HG03108 (cell line): Measurements from ENCODE around the gene TSHZ2.
"Not testable (repeated sequence)": the region's sequence is repeated elsewhere in the genome, so short reads cannot be mapped to it uniquely, and the experiment has no call there.

Experiments
- ATAC-seq: cut with Tn5 transposase; IDR thresholded peaks from one replicate; pipeline ENCODE4 v1.9.1; 2021; ENCODE audit warnings: moderate library complexity; ENCODE audit not compliant: unreplicated experiment

The TSHZ2 gene

DNA sequence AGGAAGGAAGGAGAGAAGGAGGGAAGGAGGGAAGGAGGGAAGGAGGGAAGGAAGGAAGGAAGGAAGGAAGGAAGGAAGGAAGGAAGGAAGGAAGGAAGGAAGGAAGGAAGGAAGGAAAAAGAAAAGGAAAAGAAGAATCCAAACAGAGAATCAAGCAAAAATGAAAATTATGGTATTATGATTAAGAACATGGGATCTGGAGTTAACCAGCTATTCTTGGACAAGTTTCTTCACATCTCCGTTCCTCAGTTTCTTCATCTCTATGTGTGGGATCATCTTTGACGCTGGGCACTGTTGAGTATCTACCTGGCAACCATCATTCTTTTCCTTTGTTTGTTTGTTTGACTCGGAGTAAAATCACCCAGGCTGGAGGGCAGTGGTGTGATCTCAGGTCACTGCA lies 549.9 kb downstream of the TSHZ2 start:
- ATAC-seq: no peak

DNA sequence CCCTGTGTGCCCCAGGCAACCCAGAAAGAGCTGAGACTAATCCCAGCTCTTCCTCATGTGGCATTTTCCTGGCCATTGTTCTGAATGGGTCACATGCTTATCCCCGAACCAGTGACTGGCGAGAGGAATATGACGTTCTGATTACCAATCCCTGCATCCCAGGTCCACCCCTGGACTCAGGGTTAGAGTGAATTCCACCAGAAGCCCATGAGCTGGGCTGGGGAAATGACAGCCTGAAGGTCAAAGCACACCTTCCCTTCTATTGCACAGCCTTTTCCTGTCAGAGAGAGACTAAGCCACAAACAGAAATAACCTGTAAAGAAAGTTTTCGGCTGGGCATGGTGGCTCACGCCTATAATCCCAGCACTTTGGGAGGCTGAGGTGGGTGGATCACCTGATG lies 550.5 kb downstream of the TSHZ2 start:
- ATAC-seq: no peak

DNA sequence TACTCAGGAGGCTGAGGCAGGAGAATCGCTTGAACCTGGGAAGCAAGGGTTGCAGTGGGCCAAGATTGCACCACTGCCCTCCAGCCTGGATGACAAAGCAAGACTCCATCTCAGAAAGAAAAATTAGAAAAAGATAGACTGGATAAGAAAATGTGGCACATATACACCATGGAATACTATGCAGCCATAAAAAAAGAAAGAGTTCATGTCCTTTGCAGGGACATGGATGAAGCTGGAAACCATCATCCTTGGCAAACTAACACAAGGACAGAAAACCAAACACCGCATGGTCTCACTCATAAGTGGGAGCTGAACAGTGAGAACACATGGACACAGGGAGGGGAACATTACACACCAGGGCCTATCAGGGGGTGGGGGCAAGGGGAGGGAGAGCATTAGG lies 551.5 kb downstream of the TSHZ2 start:
- not testable (repeated sequence) for ATAC-seq

GRCh38 chr20:53524589-53525312 lies 552.6 kb downstream of the TSHZ2 start:
- ATAC-seq: no peak

DNA sequence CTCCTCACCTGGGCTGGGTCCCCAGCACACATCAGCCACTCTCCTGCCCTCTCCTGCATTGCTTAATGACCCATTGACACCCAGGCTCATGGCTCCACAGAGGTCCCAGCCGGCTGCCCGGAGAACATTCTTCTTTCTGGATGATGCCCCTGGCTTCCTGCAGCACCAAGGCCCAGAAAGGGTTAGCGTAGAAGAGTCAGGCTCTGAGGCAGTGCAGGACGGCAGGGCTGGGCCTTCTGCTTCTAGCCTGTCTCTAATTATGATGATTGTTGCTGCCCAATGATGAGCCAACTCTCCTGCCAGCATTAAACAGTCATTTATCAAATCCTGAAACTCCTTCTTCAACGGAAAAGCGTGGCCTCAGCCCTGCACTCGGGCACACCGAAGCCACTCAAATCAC lies 555.0 kb downstream of the TSHZ2 start:
- ATAC-seq: no peak

GRCh38 chr20:53529658-53530057 lies 557.5 kb downstream of the TSHZ2 start:
- ATAC-seq: no peak

DNA sequence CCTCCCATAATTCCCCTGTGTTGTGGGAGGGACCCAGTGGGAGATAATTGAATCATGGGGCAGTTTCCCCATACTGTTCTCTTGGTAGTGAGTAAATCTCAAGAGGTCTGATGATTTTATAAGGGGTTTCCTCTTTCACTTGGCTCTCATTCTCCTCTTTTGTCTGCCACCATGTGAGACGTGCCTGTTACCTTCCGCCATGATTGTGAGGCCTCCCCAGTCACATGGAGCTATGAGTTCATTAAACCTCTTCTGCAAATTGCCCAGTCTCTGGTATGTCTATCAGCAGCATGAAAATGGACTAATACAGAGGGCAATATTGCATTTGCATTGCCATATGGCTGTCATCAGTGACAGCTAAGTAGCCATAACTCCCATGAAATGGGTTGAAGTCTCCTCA lies 558.3 kb downstream of the TSHZ2 start:
- no peak for ATAC-seq

DNA sequence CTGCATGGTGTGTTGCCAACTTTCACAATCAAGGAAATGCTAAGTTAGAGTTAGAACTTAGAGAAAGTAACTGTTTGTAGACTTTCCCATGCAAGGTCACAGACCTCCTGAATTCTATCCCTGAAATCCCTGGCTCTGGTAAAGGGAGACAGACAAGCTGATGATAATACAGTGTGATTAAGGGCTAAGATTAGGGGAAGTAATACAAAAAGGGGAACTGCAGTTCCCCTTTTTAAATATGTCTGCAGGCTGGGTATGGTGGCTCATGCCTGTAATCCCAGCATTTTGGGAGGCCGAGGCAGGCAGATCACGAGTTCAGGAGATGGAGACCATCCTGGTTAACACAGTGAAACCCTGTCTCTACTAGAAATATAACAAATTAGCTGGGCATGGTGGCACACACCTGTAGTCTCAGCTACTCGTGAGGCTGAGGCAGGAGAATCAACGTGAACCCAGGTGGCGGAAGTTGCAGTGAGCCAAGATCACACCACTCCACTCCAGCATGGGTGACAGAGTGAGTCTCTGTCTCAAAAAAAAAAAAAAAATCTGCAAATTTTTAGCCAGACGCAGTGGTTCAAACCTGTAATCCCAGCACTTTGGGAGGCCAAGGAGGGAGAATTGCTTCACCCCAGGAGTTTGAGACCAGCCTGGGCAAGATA lies 560.6 kb downstream of the TSHZ2 start:
- not testable (repeated sequence) for ATAC-seq

DNA sequence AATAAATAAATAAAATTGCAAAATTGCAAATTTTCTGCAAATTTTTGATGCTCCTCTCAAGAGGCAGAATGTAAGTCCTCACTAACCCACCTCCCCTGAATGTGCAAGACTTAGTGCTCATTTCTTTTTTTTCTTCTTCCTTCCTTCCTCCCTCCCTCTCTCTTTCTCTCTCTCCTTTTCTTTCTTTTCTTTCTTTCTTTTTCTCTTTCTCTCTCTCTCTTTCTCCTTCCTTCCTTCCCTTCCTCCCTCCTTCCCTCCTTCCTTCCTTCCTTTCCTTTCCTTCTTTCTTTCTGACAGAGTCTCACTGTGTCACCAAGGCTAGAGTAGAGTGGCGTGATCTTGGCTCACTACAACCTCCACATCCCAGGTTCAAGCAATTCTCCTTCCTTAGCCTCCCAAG lies 561.3 kb downstream of the TSHZ2 start:
- no peak for ATAC-seq

DNA sequence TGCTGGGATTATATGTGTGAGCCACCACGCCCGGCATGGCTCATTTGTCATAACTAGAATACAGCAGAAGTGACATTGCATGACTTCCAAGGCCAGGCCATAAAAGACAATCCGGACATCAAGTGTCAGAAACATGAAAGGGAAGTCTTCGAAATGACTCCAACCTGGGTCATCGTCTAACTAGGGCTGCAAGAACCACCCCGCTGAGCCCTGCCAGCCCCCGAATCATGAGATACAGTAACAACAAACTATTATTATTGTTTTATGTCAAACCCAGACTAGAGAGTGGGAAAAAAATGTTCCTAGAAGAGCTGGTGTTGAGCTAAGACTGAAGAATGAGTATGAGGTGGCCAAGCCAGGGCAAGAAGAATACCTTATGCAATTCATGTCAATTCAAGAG lies 561.9 kb downstream of the TSHZ2 start:
- ATAC-seq: no peak

DNA sequence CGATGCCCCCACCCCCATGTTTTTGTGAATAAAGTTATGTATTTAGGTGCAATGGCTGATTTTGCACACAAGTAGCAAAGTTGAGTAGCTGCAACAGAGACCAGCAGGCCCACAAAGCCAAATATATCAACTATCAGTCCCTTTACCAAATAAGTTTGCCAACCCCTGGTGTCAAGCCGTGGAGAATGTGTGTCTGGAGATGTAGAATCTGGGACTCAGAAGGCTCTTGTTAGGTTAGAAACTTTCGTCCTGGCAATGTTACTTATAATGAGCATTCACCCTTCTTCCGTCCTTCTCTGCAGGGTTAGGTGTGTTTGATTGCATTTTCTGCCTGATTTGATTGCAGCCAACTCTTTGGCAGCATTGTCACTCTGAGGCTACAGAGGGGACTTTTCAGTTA lies 563.7 kb downstream of the TSHZ2 start:
- ATAC-seq: no peak

DNA sequence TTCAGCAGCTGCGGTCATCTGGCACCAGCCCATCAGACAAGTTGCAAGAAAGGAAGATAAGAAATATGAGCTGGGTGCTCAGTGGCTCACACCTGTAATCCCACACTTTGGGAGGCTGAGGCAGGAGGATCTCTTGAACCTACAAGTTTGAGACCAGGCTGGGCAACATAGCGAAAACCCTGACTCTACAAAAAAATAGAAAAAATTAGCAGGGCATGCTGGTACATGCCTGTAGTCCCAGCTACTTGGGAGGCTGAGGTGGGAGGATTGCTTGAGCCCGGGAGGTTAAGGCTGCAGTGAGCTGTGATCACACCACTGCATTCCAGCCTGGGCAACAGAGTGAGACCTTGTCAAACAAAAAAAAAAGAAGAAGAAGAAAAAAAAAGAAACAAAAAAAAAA lies 564.2 kb downstream of the TSHZ2 start:
- not testable (repeated sequence) for ATAC-seq

- ATAC-seq: no peak
These were observed 567.4 kb downstream of the TSHZ2 start for GRCh38 chr20:53539516-53539915.
